GM23338 (cell line): ENCODE data around the gene FAM174A. TPM values are rescaled to one million over a fixed set of nuclear protein-coding genes. Genes with fewer than 3 reads are reported as not detected.

Source experiments
- ATAC-seq: fragments of 200-7000 bp; cut with Tn5 transposase; 3 replicates; pipeline ENCODE4 v1.9.1; 2020
- DNase-seq: peaks from one replicate; pipeline ENCODE4 v3.0.0-alpha.2; 2015; ENCODE audit warnings: low spot score
- H2AFZ ChIP-seq: fragments of 200-600 bp; sonication (generic); 2 replicates; pipeline ENCODE4 v1.8.0; 2016; ENCODE audit warnings: antibody characterized with exemption, mild to moderate bottlenecking, moderate library complexity
- H3F3A ChIP-seq: fragments of 200-600 bp; sonication (generic); replicated peaks from 2 replicates; pipeline ENCODE4 v1.8.0; 2017; ENCODE audit warnings: antibody characterized with exemption, mixed run types, low read depth
- H3K27ac ChIP-seq: fragments of 200-600 bp; sonication (generic); 2 replicates; pipeline ENCODE4 v1.6.1; 2016; ENCODE audit warnings: low read depth
- H3K27me3 ChIP-seq: fragments of 200-600 bp; sonication (generic); 2 replicates; pipeline ENCODE4 v1.8.0; 2016; ENCODE audit warnings: mild to moderate bottlenecking, mixed run types, moderate library complexity; ENCODE audit not compliant: insufficient read depth
- H3K36me3 ChIP-seq: fragments of 200-600 bp; sonication (generic); 2 replicates; pipeline ENCODE4 v1.8.0; 2016; ENCODE audit warnings: mild to moderate bottlenecking; ENCODE audit not compliant: insufficient read depth
- H3K4me1 ChIP-seq: fragments of 200-600 bp; sonication (generic); 2 replicates; pipeline ENCODE4 v1.8.0; 2016; ENCODE audit warnings: mild to moderate bottlenecking, moderate library complexity; ENCODE audit not compliant: insufficient read depth
- H3K4me2 ChIP-seq: fragments of 200-600 bp; sonication (generic); 2 replicates; pipeline ENCODE4 v1.7.1; 2017; ENCODE audit warnings: mixed run types
- H3K4me3 ChIP-seq: fragments of 200-600 bp; sonication (generic); 2 replicates; pipeline ENCODE4 v1.6.1; 2016; ENCODE audit warnings: mixed run types
- H3K79me2 ChIP-seq: fragments of 200-600 bp; sonication (generic); replicated peaks from 2 replicates; pipeline ENCODE4 v1.8.0; 2017; ENCODE audit warnings: mild to moderate bottlenecking; ENCODE audit not compliant: insufficient read depth
- H3K9me2 ChIP-seq: fragments of 200-600 bp; sonication (generic); 2 replicates; pipeline ENCODE4 v1.8.0; 2017; ENCODE audit not compliant: insufficient read depth
- H4K20me1 ChIP-seq: fragments of 200-600 bp; sonication (generic); replicated peaks from 2 replicates; pipeline ENCODE4 v1.8.0; 2017; ENCODE audit warnings: mild to moderate bottlenecking; ENCODE audit not compliant: insufficient read depth
- H3K27ac Mint-ChIP-seq: 2 replicates; pipeline ENCODE4 v1.8.0; 2020; ENCODE audit warnings: inconsistent platforms, mild to moderate bottlenecking, moderate library complexity, mixed read lengths
- H3K27me3 Mint-ChIP-seq: 3 replicates; pipeline ENCODE4 v1.8.0; 2022; ENCODE audit warnings: low read depth, mild to moderate bottlenecking, moderate library complexity, mixed read lengths, inconsistent platforms; ENCODE audit not compliant: insufficient read depth, poor library complexity
- H3K36me3 Mint-ChIP-seq: 3 replicates; pipeline ENCODE4 v1.8.0; 2021; ENCODE audit warnings: low read depth, mild to moderate bottlenecking, inconsistent platforms, moderate library complexity, mixed read lengths
- H3K4me1 Mint-ChIP-seq: 3 replicates; pipeline ENCODE4 v1.8.0; 2020; ENCODE audit warnings: mild to moderate bottlenecking, inconsistent platforms, mixed read lengths
- H3K4me3 Mint-ChIP-seq: 3 replicates; pipeline ENCODE4 v1.8.0; 2021; ENCODE audit warnings: moderate library complexity, mild to moderate bottlenecking, inconsistent platforms, mixed read lengths
- H3K9me3 Mint-ChIP-seq: 3 replicates; pipeline ENCODE4 v1.8.0; 2020; ENCODE audit warnings: moderate library complexity, mild to moderate bottlenecking, inconsistent platforms, mixed read lengths
- CREB1 ChIP-seq: fragments of 250-450 bp; sonication (Bioruptor Pico); IDR thresholded peaks from 2 replicates; pipeline ENCODE4 v1.5.0; 2020; ENCODE audit warnings: low read depth, mild to moderate bottlenecking, moderate library complexity
- EZH2 ChIP-seq: fragments of 200-600 bp; sonication (generic); IDR thresholded peaks from one replicate; pipeline ENCODE4 v1.8.0; 2017; ENCODE audit warnings: antibody characterized with exemption, mild to moderate bottlenecking, low read depth; ENCODE audit not compliant: unreplicated experiment
- NANOG ChIP-seq: IDR thresholded peaks from 2 replicates; pipeline ENCODE4 v1.6.1; 2016; ENCODE audit warnings: antibody characterized with exemption, borderline replicate concordance
- POLR2AphosphoS5 ChIP-seq: IDR thresholded peaks from 2 replicates; pipeline ENCODE4 v1.6.1; 2016; ENCODE audit warnings: antibody characterized with exemption, low read depth
- ZNF331 ChIP-seq: fragments of 250-450 bp; sonication (Bioruptor Pico); IDR thresholded peaks from 2 replicates; pipeline ENCODE4 v1.5.0; 2020; ENCODE audit warnings: low read depth, mild to moderate bottlenecking, moderate library complexity
- polyA plus RNA-seq: library from polyadenylated mRNA; unstranded; fragments of >200 nt; fragmentation: Nextera tagmentation; extraction: Ambion mirVana; gene quantifications from 2 replicates; pipeline ENCODE4 v1.2.1, GENCODE V29; 2016
- total RNA-seq: library from RNA; depleted of rRNA; stranded (reverse); fragments of >200 nt; shearing (Covaris generic); gene quantifications from 2 replicates; pipeline ENCODE4 v1.2.3, GENCODE V29; 2014
- TF ChIP-seq, protein P1 (sequence below): fragments of 250-450 bp; sonication (Bioruptor Pico); IDR thresholded peaks from 2 replicates; pipeline ENCODE4 v1.5.0; 2020; ENCODE audit warnings: mild to moderate bottlenecking, moderate library complexity
- TF ChIP-seq, protein P2 (sequence below), 2 experiments: fragments of 200-600 bp in 1 of 2; sonication (generic) in 1 of 2; conservative IDR thresholded peaks; 2 replicates each; pipeline versions ENCODE4 v1.5.1 to v1.6.1; 2016 to 2017; ENCODE audit warnings: antibody characterized with exemption in 2 of 2, low read depth in 2 of 2, mild to moderate bottlenecking in 2 of 2, moderate library complexity in 1 of 2

The FAM174A gene
- total and polyA plus RNA-seq, 2 experiments from 2014 or later: 5.6 to 9.5 TPM

DNA sequence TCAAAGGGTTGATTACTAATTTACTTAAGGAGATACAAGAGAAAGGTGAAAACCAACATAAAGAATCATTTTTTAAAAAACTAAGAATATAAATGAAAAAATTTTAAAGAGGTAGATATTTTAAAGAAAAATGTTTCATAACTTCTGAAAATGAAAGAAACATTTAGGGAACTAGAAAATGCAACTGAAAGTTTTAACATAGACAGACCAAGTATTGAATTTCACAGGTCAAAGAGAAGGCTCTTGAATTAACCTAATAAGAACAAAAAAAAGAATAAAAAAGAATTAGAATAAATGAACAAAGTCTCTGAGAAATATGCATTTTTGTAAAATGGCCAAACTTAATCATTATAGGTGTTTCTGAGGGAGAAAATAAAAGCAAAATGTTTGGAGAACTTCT, 16.1 kb upstream of the FAM174A start (continued):
- TF ChIP-seq, protein P1, sequence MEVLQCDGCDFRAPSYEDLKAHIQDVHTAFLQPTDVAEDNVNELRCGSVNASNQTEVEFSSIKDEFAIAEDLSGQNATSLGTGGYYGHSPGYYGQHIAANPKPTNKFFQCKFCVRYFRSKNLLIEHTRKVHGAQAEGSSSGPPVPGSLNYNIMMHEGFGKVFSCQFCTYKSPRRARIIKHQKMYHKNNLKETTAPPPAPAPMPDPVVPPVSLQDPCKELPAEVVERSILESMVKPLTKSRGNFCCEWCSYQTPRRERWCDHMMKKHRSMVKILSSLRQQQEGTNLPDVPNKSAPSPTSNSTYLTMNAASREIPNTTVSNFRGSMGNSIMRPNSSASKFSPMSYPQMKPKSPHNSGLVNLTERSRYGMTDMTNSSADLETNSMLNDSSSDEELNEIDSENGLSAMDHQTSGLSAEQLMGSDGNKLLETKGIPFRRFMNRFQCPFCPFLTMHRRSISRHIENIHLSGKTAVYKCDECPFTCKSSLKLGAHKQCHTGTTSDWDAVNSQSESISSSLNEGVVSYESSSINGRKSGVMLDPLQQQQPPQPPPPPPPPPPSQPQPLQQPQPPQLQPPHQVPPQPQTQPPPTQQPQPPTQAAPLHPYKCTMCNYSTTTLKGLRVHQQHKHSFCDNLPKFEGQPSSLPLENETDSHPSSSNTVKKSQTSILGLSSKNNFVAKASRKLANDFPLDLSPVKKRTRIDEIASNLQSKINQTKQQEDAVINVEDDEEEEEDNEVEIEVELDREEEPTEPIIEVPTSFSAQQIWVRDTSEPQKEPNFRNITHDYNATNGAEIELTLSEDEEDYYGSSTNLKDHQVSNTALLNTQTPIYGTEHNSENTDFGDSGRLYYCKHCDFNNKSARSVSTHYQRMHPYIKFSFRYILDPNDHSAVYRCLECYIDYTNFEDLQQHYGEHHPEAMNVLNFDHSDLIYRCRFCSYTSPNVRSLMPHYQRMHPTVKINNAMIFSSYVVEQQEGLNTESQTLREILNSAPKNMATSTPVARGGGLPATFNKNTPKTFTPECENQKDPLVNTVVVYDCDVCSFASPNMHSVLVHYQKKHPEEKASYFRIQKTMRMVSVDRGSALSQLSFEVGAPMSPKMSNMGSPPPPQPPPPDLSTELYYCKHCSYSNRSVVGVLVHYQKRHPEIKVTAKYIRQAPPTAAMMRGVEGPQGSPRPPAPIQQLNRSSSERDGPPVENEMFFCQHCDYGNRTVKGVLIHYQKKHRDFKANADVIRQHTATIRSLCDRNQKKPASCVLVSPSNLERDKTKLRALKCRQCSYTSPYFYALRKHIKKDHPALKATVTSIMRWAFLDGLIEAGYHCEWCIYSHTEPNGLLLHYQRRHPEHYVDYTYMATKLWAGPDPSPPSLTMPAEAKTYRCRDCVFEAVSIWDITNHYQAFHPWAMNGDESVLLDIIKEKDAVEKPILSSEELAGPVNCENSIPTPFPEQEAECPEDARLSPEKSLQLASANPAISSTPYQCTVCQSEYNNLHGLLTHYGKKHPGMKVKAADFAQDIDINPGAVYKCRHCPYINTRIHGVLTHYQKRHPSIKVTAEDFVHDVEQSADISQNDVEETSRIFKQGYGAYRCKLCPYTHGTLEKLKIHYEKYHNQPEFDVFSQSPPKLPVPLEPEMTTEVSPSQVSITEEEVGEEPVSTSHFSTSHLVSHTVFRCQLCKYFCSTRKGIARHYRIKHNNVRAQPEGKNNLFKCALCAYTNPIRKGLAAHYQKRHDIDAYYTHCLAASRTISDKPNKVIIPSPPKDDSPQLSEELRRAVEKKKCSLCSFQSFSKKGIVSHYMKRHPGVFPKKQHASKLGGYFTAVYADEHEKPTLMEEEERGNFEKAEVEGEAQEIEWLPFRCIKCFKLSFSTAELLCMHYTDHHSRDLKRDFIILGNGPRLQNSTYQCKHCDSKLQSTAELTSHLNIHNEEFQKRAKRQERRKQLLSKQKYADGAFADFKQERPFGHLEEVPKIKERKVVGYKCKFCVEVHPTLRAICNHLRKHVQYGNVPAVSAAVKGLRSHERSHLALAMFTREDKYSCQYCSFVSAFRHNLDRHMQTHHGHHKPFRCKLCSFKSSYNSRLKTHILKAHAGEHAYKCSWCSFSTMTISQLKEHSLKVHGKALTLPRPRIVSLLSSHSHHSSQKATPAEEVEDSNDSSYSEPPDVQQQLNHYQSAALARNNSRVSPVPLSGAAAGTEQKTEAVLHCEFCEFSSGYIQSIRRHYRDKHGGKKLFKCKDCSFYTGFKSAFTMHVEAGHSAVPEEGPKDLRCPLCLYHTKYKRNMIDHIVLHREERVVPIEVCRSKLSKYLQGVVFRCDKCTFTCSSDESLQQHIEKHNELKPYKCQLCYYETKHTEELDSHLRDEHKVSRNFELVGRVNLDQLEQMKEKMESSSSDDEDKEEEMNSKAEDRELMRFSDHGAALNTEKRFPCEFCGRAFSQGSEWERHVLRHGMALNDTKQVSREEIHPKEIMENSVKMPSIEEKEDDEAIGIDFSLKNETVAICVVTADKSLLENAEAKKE (CRISPR knock-in tag): no peak
- TF ChIP-seq ZNF331 (CRISPR knock-in tag) (no peak), EZH2 (no peak), CREB1 (no peak), POLR2AphosphoS5 (no peak), NANOG (no peak)
- TF ChIP-seq, protein P2, sequence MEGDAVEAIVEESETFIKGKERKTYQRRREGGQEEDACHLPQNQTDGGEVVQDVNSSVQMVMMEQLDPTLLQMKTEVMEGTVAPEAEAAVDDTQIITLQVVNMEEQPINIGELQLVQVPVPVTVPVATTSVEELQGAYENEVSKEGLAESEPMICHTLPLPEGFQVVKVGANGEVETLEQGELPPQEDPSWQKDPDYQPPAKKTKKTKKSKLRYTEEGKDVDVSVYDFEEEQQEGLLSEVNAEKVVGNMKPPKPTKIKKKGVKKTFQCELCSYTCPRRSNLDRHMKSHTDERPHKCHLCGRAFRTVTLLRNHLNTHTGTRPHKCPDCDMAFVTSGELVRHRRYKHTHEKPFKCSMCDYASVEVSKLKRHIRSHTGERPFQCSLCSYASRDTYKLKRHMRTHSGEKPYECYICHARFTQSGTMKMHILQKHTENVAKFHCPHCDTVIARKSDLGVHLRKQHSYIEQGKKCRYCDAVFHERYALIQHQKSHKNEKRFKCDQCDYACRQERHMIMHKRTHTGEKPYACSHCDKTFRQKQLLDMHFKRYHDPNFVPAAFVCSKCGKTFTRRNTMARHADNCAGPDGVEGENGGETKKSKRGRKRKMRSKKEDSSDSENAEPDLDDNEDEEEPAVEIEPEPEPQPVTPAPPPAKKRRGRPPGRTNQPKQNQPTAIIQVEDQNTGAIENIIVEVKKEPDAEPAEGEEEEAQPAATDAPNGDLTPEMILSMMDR (conservative IDR thresholded peaks at IDR 0.05; ENCODE audit: low read depth in 2 of 2): no peak

DNA sequence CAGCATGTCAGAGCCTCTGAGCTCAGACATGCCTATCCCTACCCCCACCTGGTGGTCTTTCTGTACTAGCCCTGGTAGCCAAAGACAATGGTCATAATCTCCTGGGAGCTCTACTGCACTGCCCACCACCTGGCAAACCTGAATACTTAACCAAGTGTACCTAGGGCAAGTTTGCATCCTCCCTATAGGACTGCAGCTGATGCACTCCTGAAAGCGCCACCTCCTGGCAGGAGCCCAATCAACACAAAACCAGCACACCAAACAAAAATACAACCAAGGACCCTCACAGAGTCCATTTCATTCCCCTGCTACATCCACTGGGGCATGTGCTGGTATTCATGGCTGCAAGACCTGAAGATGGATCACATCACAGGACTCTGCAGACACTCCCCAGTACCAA, 14.8 kb upstream of the FAM174A start:
- Histone ChIP-seq H3K4me3 (no peak overlapping the region), H3K9me2 (0 out of 2 replicates have a peak, but pooled peaks cover 4% of the 10 kb centered on the region), H3K27me3 (no peaks in the 10 kb centered on the region), H3F3A (no peaks in the 10 kb centered on the region), H3K79me2 (no peaks in the 10 kb centered on the region), H3K4me1 (no peaks in the 10 kb centered on the region), H3K4me2 (no peak overlapping the region), H3K27ac (no peak overlapping the region), H2AFZ (no peak overlapping the region), H4K20me1 (no peaks in the 10 kb centered on the region), H3K36me3 (no peaks in the 10 kb centered on the region)
- Mint-ChIP-seq H3K4me3 (no peak overlapping the region), H3K27me3 (peaks cover 3% of the 10 kb centered on the region), H3K27ac (no peak overlapping the region), H3K4me1 (no peaks in the 10 kb centered on the region), H3K9me3 (0 out of 3 replicates have a peak, but pooled peaks cover 3% of the 10 kb centered on the region), H3K36me3 (no peaks in the 10 kb centered on the region)
- TF ChIP-seq CREB1: no peak
- TF ChIP-seq, protein P2 (conservative IDR thresholded peaks at IDR 0.05; ENCODE audit: low read depth in 2 of 2): peak; percentile 73 to 79
- DNase-seq (peak; percentile 67), ATAC-seq (peak; percentile 77)
